IPS DF 4.7 (cell line): ENCODE data around the gene UGDH.

Experiments
- DNase-seq: peaks from one replicate; pipeline ENCODE4 v3.0.0-alpha.2; 2013; ENCODE audit warnings: low spot score; ENCODE audit errors: extremely low read depth

Gene UGDH

DNA sequence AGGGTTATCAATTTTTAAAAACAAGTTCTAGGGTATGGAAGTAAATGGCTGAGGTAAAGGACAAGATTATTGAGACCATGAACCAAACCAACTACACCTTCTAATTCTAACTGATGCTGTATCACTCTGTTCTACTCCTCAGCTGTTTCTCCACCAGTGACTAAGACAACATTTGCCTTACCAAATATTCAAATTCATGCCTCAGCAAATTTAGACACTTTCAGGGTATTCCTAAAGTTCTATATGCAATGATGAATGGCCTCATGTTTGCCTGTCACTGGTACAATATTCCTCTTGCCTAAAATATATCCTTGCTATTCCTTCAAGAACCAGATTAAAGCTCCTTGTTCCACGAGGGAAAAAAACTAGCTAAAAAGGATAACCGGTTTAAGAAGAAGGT is 73.5 kb downstream of the UGDH start:
- DNase-seq: no peak

- DNase-seq: no peak
Observed at GRCh38 chr4:39452860-39453587, 74.2 kb downstream of the UGDH start.

GRCh38 chr4:39452153-39452859 is 74.9 kb downstream of the UGDH start:
- DNase-seq: no peak

DNA sequence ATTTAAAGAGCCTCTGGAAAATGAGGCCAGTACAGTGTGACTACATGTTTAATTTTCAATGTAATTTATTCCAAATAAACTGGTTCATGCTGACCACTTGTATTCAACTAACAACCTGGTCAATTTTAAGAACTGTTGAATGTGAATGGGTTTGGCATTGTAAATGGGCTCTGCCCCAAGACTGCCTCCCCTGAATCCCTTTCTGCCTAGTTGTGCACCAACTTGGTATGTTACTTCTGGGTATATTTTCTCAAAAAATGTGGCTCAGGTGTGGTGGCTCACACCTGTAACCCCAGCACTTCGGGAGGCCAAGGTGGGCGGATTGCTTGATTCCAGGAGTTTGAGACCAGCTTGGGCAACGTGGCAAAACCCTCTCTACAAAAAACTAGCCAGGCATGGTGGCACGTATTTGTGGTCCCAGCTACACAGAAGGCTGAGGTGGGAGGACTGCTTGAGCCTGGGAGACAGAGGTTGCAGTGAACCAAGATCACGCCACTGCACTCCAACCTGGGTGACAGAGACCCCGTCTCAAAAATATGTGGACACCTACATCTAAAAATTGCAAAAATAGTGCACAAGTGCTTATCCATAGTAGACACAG is 75.7 kb downstream of the UGDH start:
- DNase-seq: no peak

- DNase-seq: no peak
Observed at GRCh38 chr4:39450618-39451017, 76.6 kb downstream of the UGDH start.
